DMS153 (cell line): ENCODE data around the gene CACNA2D4.

Experiments used
- DNase-seq: peaks from one replicate; lab custom pipeline; 2025; lab: John Stamatoyannopoulos, UW

CACNA2D4 gene

DNA sequence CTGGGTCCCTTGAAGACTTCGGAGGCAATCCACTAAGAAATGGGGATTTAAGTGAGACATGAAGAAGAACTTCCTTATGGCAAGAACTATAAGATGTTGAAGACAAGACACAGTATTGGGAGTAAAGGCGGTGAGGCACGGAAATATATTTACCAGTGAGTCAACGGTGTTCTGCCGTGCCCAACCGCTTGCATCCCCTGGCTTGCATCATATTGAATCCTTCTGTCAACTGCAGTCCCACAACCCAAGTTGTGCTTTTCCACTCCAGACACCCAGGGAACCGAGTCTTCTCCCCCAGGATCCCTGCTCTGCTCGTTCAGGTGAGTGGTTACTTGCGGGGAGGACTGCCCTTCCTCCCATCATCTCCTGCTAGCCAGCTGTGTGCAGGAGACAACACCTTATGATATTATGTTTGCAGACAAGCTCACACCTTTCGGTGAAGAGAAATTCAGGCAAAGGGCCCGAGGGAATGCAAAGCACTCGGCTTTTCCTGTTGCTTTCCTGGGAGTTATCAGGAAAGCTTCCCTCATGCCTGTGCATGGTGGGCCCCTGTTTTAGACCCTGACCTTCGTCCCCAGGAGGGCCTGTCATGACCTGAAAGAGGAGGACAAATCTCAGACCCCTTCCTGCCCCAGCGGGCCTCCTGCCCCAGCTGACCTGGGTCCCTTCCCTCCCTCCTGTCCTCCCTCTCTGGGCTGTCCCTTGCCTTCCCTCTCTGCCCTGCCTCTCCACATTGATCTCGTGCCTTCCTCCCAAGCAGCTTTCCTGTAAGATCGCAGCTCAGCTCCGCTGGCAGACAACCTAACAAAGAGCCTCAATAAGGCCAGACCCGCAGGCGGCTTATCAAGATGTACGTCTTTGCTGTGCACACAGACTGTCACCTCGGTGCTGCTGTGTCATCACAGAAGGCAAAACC is 102.4 kb downstream of the CACNA2D4 start:
- DNase-seq, result no peak

DNA sequence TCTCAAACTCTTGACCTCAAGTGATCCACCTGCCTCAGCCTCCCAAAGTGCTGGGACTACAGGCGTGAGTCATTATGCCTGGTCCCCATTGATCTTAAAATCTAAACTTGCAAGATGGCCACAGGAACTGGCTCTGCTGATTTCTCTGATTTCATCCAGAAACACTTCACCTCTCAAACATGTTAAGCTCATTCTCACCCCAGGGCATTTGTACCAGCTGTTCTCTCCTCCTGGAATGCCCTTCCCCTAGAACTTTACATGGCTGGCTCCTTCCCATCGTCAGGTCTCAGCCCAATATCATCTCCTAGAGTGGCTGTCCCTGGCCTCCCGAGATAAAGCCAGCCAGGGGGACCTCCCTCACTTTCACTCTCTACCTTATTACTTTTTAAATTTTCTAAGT is 103.3 kb downstream of the CACNA2D4 start:
- DNase-seq, result no peak

DNA sequence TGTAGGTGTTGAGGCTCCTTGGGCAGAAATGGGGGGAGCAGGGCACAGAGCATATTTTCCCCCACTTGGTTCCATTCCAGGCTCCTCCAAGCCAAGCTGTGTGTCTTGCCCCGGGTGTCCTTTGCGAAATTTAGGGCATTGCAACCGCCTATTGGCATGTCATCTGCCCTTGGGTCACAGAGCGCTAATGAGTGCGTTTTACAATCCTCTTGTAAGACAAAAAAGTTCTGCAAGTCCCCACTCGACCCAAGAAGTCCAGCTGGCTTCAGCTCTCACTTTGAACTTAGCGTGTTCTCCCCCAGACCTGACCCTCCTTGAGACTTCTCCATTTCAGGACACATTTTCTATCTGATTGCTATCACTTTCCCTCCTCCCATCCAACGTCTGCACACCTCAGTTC is 104.2 kb downstream of the CACNA2D4 start:
- DNase-seq, result no peak

DNA sequence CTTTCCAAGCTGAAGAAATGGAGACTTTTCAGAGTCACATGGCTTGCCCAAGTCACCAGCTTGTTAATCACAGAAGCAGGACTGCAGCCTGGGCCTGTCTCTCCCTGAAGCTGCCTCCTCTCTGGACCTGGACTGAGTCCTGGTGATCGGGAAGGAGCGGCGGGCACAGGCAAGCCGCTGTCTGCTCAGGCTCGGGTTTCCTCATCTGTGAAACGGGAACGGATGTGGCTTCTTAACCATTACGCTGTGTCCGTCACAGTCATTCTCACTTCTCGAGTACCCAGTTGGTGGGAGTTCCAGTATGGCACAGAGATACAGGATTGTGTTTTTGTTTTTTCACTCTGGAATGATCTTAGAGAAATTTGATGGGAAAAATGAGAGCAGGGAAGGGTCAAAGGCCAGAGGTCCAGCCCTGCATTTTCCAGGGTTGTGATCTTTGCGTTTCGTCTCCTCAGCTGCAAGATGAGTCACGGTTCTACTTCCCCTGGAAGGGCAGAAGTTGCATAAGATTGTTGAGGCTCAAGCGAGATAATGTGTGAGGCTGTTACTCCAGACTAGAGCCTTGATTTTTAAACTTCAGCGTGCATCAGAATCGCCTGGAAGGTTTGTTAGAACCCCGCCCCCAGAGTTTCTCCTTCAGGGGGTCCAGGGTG is 105.7 kb downstream of the CACNA2D4 start:
- DNase-seq, result no peak

DNA sequence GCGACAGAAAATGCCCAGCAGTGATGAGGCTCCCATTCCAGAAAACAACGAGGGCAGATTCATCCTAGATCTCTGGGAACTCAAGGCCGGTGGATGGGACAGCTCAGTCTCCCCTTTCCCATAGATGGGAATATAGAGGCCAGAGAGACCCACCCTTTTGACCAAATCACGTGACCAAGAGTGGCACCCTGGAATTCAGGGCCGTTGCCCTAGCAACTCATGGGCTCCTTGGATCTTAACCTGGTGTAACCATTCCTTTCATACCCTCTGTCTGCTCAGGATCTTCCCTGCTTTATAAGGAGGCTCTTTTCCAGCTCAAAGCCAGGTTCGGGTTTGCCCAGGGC is 106.5 kb downstream of the CACNA2D4 start:
- DNase-seq, result no peak

DNA sequence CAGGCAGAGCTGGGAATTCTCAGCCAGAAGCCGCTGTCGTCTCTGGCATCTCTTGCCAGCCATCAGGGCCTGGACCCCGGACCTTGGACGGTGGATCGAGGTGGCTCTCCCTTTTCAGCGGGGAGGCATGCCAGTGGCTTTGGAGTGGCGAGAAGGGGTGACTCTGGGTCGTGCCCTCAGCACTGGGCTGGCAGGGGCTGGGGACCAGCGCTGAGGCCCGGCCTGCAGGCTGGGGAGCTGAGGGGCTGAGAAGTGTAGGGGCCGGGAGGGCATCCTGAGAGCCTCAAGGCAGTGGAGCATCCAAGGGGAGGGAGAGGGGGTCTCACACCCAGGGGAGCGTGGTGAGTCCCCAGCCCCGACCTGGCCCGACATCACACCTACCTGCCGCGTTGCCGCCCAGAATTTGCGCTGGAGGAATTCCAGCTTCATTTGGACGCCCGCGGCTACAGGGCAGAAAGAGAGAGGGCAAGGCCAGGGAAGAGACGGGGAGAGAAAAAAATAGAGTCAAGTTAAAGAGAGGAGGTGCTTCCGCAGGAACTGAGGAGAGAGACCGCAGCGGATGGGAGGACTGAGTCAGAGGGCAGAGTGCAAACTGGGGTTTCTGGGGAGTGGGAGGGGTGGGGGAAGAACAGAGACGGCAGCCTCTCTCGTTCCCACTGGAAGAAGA is 107.0 kb downstream of the CACNA2D4 start:
- no peak for DNase-seq

DNA sequence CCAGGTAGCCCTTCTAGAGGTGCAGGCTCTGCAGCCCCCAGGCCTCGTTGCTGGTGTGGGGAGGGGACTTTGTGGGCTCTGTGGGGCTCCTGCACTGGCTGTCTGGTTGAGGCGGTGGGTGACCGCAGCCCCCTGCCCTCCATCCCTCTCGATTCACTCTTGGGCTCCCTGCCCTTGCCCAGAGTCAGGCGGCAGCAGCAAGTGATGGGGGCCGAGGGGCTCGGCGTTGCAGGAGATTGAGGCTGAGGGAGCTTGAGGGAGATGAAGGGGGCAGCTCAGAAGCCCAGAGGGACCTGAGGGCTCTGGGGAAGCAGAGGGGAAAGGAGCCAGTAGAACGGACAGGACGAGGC is 107.5 kb downstream of the CACNA2D4 start:
- DNase-seq, result no peak

DNA sequence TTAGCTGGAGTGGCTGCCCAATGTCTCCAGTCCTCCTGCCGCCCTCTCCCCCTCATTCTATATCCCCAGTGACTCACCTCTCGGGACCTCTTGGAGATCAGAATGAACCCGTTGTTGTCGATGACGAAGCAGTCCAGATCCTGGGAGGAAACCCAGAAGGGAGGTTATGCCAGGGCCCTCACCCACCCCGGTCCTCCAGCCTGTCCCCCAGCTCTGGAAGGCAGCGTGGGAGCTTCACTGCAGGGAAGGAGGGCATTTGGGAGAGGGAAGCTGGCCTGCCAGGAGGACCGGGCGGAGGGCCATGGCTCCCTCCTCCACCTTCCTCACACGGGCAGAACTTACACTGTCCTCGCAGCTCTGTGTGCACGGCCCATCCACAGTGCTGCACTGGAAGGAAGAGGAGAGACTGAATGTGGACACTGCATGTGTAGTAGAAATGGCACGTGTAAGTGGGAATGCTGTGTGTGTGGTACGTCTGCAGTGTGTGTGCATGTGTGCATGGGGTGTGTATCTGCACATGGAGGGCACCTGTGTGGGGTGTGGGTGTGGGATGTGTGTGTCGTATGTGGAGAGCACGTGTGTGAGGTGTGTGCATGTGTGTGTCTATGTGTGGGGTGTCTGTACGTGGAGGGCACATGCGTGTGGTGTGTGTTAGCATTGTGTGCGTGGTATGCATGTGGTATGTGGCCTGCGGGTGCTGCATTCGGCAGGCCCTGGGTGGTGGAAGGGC is 108.1 kb downstream of the CACNA2D4 start:
- no peak for DNase-seq

DNA sequence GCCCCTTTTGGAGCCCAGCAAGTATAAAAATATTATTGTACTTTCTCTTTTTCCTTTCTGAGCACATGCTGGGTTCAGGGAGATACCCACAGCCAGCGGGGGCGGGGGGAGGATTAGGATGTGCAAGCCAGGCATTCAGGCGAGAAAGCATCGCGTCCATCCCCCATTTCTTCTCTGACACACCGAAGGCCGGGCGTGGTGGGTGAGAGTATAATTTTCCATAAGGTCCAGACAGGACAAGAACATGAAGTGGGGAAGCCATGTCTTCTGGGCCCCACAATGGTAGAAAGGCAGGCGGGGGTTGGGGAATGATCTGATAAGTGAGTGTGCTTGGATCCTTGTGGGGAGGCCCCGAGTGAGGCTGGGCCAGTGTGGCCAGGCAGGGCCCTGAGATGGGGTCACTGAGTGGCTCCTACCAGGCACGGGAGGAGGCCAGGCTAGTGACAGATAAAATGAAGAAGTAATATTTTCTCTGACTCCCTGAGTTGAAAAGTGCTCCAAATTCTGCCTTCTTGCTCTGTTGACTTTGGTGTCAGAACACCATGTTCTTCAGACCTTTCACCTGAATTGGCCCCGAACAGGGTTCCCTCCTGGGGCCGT is 108.8 kb downstream of the CACNA2D4 start:
- no peak for DNase-seq

DNA sequence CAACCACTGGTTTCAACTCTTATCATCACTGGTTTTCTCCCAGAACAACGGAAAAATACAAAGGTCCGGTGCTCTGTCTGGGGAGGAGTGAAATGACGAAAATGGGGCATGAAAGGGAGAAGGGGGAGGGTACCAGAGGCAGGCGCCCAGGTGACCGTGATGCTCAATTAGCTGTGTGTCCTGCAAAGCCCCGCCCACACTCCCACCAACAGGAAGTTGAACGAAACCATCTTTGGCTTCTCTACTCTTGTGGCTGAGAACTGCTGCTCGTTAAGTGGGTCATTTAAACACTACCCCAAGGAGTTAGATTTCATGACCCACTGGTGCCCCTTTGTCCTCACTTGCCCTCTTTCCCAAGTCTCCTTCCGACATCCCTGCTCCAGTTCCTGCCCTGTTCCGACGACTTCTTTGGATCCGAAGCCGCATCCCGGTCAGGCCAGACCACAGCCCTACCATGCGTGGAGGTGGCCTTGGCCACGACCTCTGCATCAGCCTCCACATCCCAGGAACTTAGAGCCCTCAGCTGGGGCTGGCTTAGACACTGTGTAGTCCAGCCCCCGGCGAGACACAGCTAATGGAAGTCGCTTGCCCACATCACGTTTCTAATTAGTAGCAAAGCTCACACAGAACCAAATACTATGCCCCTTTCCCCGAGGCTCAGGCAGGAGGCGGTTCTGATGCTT is 109.5 kb downstream of the CACNA2D4 start:
- DNase-seq, result no peak

DNA sequence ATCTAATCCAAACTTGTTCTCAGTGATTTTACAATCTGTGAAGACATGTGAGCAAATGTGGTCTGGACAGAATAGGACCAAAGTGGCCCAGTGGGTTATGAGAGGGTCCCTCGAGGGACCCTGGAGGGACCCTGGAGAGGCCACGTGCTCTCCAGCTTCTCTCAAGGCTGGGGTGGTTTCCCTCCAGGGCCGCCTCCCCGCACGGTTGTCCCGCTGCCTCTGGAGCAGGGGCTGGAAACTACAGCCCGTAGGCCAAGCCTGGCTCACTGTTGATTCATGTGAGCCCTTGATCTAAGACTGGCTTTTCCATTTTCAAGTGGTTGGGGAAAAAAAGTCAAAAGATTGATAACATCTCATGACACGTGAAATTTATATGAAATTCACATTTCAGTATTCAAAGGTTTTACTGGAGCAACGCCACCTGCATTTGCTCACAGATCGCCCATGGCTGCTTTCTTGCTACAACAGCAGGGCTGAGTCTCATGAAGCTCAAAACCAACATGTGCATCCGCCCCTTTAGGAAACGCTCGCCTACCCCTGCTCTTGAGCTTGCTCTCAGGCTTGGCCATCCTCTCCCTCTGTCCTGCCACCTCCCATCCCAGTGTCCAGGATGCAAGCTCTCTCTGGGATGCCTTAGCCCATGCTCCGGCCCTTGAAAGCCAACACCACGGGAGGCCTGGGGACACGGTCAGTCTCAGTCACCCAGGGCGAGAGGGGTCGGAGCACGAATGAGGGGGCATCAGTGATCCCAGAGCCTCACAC is 110.2 kb downstream of the CACNA2D4 start:
- DNase-seq, result no peak

DNA sequence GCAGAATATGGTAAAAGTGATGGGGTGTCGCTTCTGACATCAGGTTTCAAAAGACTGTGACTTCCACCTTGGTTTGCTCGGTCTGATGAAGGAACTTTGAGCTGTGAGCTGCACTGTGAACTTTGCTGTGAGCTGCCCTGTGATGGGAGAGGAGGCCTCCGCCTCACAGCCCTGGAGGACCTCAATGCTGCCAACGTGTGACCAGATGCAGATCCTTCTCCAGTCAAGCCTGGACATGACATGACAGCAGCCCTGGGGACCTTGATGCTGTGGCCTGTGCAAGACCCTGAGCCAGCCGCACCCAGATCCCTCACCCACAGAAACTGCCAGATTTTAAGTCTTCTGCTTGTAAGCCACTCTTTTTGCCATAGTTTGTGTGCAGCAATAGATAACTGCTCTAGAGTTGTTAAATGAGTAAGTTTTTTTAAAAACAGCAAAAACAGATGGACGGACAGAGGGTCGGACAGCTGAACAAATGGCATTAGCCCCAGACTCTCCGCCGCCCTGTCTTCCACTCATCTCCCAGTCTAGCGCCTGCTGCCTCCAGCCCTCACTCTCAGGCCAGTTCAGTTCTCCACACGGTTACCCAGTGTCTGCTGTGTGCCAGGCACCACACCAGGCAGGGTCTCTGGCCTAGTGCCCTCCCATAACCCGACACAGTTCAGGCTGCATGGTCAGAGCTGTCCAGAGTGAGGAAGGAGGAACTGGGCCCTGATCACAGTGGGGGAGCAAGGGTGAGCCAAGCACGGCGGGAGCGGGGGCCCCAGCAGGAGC is 111.2 kb downstream of the CACNA2D4 start:
- DNase-seq, result no peak

DNA sequence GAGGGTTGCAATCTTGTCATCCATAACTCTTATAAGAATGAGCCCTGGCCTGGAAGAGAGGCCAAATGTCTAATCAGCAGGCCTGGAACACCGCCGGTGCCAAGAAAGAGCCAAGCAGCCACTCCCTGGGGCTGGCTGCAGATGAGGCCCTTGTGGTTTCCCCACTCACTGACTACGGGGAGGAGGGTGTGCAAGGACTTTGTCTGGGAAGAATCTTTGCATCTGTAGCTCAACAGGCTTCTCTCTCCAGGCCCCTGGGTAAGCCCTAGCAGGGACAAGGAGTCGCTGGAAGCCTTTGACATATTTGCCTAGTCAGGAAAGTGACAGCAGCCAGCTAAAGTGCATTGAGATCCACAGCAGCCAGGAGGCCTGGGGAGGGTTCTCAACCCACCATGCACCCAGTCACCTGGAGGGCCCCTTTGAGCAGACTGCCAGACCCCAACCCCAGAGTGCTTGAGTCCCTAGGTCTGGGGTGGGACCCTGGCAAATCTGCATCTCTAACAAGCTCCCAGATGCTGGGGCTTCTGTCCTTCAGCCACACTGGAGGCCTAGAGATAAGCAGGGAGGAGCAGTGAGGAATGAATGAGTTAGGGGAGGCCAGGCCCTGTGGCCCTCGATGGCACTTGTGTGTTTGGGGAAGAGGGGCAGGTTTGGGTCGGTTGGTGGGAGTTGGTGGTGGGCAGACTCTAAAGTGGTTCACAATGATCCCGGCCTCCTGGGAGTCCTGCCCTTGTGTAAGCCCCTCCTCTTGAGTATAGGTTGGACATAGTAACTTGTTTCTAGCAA is 112.0 kb downstream of the CACNA2D4 start:
- no peak for DNase-seq

DNA sequence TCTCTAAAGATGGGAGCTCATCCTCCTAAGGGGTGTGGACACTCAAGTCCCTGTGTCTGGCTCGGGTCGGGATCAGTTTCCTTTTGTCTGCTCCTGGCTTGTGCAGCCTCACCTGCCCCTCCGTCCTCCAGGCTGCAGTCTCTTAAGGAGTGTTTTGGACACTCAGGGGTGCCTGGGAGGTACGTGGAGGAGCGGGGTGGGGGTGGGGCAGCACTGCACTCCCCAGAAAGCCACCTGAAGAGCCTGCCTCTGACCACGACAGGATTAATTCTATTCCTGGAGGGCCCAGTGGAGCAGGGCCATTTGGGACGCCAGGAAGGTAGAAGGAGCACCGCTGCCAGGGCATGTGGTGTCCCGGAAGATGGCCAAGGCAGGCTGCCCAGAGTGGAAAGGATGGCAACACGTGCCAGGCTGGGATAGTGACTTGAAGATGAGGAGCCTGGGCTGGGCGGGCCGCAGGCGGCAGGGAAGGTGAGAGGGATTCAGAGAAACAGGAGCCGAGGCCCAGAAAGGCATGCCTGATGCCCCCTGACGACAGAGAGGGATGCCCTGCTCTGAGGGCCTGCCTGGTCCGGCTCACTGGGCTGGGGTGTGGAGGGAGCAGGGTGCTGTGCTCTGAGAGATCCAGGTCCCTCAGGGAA is 112.9 kb downstream of the CACNA2D4 start:
- no peak for DNase-seq

DNA sequence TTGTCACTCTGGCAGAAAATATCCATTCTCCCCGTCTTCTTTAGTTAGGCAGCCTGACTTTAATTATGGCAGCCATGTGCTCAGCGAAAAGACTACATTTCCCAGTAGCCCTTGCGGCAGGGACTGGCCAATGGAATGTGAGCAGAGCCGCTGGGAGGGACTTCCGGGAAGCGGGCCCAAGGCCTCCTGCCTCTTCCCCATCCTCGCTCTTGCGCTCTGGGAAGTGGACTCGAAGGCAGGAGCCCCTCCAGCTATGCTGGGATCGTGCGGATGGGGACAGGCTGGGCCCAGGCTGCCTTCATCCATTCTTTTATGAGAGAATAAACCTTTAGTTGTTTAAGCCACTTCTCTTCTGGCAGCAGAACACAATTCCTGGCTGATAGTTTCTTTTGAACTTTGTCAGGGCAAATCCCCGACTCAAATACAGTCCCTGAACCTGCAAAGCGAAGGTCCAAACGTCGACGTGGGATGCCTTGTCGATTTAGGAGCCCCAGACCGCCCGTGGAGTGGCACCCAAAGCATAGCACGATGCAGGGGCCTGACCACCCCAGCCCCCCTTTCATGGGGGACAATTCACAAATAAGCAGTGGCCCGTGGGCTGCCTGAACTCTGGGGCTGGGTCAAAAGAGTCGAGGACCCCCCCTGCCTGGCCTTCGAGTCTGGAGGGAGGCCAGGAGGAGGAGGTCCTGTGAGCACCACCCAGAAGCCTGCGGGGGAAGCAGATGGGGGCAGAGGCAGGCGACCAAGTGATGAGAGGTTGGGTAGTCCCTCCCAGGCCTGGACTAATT is 113.7 kb downstream of the CACNA2D4 start:
- peak; percentile 73 for DNase-seq

DNA sequence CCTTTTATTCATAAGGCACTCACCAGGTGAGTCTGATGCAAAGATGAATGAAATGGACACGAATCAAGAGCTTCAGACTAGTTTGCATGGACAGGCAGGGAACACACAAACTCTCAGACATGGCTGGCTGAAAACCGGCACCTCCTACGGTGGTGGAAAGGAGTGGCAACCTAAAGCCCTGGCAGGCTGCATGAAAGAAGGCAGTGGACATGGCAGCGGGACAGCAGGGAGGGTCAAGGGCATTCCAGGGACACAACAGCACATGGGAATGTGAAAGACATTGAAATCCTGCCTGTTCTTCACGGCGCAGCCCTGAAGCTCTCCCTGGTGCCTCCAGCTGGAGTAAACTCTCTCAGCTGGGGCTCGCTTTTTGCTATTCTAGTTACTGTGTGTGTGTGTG is 114.7 kb downstream of the CACNA2D4 start:
- no peak for DNase-seq

DNA sequence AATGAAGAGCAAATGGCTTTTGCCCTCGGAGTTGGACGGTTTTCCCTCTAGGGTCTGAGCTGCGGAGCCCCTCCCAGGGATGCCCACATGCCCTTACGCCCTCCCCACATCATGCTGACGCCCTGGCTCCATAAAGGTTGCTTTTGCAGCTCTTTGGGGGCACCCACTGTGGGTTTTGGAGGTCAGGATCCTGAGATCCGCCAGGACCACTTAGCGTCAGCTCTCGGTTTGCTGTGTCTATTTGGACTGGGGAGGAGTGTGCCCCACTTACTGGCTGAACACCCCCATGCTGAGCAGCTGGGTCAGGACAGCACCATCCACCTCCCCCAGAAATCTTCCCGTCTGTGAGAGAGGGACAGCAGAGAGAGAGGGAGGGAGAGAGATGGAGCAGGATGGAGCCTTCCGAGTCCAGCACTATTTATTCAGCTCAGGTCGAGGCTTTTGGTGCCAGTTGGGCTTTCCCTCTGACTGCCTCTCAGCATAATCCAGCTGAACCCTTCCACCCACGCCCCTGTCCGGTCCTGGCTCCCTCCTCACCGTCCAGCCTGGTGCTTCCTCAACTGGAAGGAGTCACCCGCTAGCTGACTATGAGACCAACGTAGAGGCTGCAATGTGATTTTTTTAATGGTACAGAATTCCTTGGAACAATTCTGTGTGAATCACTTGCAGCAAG is 117.0 kb downstream of the CACNA2D4 start:
- DNase-seq, result no peak
